Mucosa of descending colon (tissue), 3 donors: ENCODE results near the gene LRP5. TPM values are rescaled to one million over a fixed set of nuclear protein-coding genes. Genes with fewer than 3 reads are reported as not detected.
A peak's percentile ranks its signal among the peaks of the same experiment; 100 is the strongest.

Source experiments
- ATAC-seq: fragments of 200-7000 bp; cut with Tn5 transposase; one replicate; pipeline ENCODE4 v1.9.1; 2020; ENCODE audit warnings: mild to moderate bottlenecking, moderate library complexity
- DNase-seq, 3 donors: peaks; one replicate each; pipeline ENCODE4 v3.0.0-alpha.2; 2020
- H3K36me3 ChIP-seq: fragments of 200-600 bp; one replicate; pipeline ENCODE4 v1.8.0; 2021; ENCODE audit warnings: low read depth, mild to moderate bottlenecking
- H3K4me1 ChIP-seq: fragments of 200-600 bp; one replicate; pipeline ENCODE4 v1.8.0; 2021; ENCODE audit warnings: low read depth, mild to moderate bottlenecking
- H3K4me3 ChIP-seq: fragments of 200-600 bp; one replicate; pipeline ENCODE4 v1.8.0; 2021; ENCODE audit warnings: mild to moderate bottlenecking
- H3K9me3 ChIP-seq: fragments of 200-600 bp; one replicate; pipeline ENCODE4 v1.8.0; 2021; ENCODE audit warnings: mild to moderate bottlenecking
- intact Hi-C, 2 donors: fragments of 100-400 bp; cut with DNase I in 1 of 2; cut with micrococcal nuclease in 1 of 2; formaldehyde crosslinking; loops; one replicate each; pipeline versions ENCODE4 v1.11.0 to v1.11.1; 2022; cut with DNase I, micrococcal nuclease
- total RNA-seq, 3 donors: library from RNA; stranded (reverse); fragmentation: NEBNext Ultra II Directional in 2 of 3; extraction: Animal tissue kit (Norgen Biotek cat#: 25700) in 2 of 3; gene quantifications; one replicate each; pipeline versions ENCODE4 v1.2.1 to v1.2.4, GENCODE V29; 2021 to 2023
- TF ChIP-seq, protein P1 (sequence below): fragments of 200-600 bp; IDR thresholded peaks from one replicate; pipeline ENCODE4 v1.8.0; 2022; ENCODE audit warnings: antibody characterized with exemption, mild to moderate bottlenecking
- donor health status: DM: no; HTN: no; CAD: no; lungs with moderate emphysema.
- donor health status: DM: no; HTN: no; CAD: no.
- donor health status: DM: no; HTN: yes; CAD: no.

Gene LRP5
- total RNA-seq, 3 donors from 2014 or later: 83.7 to 113 (median 103) TPM

DNA sequence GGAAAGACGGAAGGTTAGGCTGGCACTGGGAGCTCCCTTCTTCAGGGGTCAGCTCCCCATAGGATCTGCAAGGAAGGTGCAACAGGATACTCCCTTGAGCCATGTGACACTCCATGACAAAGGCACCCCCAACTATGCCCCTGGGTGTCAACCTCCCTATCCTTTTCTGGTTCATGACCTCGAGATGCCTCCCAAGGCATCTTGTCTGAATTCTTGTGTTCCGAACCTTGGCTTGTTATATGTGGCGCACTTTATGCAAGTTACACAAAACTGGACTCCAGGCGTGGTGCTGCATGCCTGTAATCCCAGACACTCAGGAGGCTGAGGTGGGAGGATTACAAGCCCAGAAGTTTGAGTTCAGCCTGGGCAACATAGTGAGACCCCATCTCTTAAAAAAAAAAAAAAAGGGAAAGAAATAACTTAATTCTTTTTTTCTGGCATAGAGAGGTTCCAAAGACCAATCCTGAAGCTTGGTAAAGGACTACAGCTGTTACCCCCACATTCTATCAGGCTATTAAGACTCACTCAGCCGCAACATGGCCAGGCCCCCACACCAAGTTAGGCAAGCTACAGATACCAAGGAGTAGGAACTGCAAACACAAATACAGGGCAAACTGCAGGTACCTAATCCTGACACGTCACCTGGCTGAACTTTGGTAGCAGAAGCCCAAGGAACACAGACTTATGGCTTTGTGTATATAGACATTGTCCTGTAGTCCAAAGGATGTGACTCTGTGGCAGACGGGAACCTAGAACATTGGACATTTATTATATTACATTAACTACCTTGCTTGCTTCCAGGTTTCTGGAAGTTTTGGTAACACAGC lies 42.0 kb upstream of the LRP5 start:
- DNase-seq: peak in 1 of 3 donors; percentile 64
- intact Hi-C loops: loop anchor here in 1 of 2 donors (10.0 kb wide), 1 partner anchor 114 kb away; no protein-coding TSS in a partner anchor
- ATAC-seq: peak; percentile 43
- TF ChIP-seq, protein P1, sequence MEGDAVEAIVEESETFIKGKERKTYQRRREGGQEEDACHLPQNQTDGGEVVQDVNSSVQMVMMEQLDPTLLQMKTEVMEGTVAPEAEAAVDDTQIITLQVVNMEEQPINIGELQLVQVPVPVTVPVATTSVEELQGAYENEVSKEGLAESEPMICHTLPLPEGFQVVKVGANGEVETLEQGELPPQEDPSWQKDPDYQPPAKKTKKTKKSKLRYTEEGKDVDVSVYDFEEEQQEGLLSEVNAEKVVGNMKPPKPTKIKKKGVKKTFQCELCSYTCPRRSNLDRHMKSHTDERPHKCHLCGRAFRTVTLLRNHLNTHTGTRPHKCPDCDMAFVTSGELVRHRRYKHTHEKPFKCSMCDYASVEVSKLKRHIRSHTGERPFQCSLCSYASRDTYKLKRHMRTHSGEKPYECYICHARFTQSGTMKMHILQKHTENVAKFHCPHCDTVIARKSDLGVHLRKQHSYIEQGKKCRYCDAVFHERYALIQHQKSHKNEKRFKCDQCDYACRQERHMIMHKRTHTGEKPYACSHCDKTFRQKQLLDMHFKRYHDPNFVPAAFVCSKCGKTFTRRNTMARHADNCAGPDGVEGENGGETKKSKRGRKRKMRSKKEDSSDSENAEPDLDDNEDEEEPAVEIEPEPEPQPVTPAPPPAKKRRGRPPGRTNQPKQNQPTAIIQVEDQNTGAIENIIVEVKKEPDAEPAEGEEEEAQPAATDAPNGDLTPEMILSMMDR: no peak
- Histone ChIP-seq H3K4me3 (no peak overlapping the region), H3K9me3 (no peaks in the 10 kb centered on the region), H3K4me1 (peaks cover 10% of the 10 kb centered on the region), H3K36me3 (no peaks in the 10 kb centered on the region)

GRCh38 chr11:68271023-68271780 lies 41.2 kb upstream of the LRP5 start:
- Histone ChIP-seq H3K4me1 (peaks cover 10% of the 10 kb centered on the region), H3K36me3 (no peaks in the 10 kb centered on the region), H3K9me3 (no peaks in the 10 kb centered on the region), H3K4me3 (peak overlapping the region; percentile 54)
- ATAC-seq (peak; percentile 45), DNase-seq (peak in 2 of 3 donors; percentile 57 to 71)
- TF ChIP-seq, protein P1: no peak
- intact Hi-C loops: loop anchor here in 1 of 2 donors (10.0 kb wide), 1 partner anchor 114 kb away; no protein-coding TSS in a partner anchor

DNA sequence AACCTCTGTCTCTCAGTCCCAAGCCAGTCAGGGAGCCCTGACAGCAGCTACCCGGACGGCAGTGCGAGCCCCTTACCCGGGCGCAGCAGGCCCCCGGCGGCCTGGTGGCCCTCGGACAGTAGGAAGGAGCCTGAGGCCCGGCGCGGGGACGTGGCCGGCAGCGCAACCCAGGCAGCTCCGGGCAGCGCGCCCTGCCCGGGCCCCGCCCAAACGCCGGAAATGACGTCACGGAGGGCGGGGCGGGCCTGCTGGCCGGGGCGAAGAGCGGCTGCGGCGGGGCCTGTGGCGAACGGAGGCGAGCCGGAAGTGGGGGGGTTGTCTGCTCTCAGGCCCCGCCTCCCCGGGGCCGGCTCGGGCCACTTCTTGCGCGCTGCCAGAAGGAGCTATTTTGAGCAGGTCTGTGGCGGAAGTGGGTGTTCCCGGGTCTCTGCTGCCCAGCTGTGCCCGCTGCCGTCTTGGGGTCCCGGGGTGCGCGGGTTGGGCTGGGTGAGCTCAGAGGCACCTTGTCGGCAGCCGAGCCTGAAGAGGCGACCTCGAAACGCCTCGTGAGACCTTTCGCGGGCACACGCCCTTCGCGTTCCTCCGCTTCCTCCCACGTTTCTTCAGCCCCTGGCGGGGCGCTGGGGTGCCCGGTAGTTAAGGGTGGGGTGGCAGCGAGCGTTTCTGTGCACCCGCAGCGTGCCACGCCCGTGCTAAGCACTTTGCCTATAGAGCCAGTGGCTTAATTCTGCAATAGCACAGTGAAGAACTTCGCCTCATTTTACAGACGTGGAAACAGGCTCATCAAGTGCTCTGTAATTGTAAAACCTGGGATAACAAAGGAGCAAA lies 40.4 kb upstream of the LRP5 start, which contains the start of gene C11orf24:
C11orf24 (minus strand) TSS at position 193 of the 828 bp plus-strand sequence. CDS start 8,206 bp downstream, outside the sequence.
- ATAC-seq: peak; percentile 96
- intact Hi-C loops: loop anchor here in 1 of 2 donors (10.0 kb wide), 1 partner anchor 113 kb away; no protein-coding TSS in a partner anchor
- DNase-seq: peak; percentile 96 to 97 (median 97)

GRCh38 chr11:68273026-68273738 lies 39.2 kb upstream of the LRP5 start:
- H3K4me3 ChIP-seq: no peak overlapping the region
- no peaks in the 10 kb centered on the region for H3K36me3 ChIP-seq
- TF ChIP-seq, protein P1: no peak
- DNase-seq (no peak), ATAC-seq (no peak)
- no peaks in the 10 kb centered on the region for H3K9me3 ChIP-seq
- intact Hi-C loops: loop anchor here in 1 of 2 donors (10.0 kb wide), 1 partner anchor 112 kb away; no protein-coding TSS in a partner anchor
- H3K4me1 ChIP-seq: peaks cover 10% of the 10 kb centered on the region

More for the DNA sequence above, 40.4 kb upstream of the LRP5 start, which contains the start of gene C11orf24:
- H3K4me1 ChIP-seq: peaks cover 10% of the 10 kb centered on the region
- no peaks in the 10 kb centered on the region for H3K9me3 ChIP-seq
- TF ChIP-seq, protein P1: no peak
- H3K4me3 ChIP-seq: peak within 1 kb of the TSS; percentile 54
- no peaks in the 10 kb centered on the region for H3K36me3 ChIP-seq
